ENCODE measurements around the gene ATXN2. TPM values are rescaled to one million over a fixed set of nuclear protein-coding genes. Genes with fewer than 3 reads are reported as not detected.

ATXN2 gene
- total and polyA plus RNA-seq, 9 of the 15 experiments (the other 6 are each of a cell fraction or from before 2014, with no cell fraction given), result 16.8 to 67.8 (median 29.3) TPM

- TF ChIP-seq ZZZ3 (IDR thresholded peaks at IDR 0.05) (no peak), CREB3 (tag; conservative IDR thresholded peaks at IDR 0.05; ENCODE audit: low read depth) (no peak), CBX8 (IDR thresholded peaks at IDR 0.05; ENCODE audit: borderline replicate concordance, extremely low read depth, low read depth, low read length, poor library complexity, severe bottlenecking) (no peak), HDAC2 (IDR thresholded peaks at IDR 0.05) (peak; percentile 54; the same call in 1 of the 2 replicates), LARP7 (IDR thresholded peaks at IDR 0.05) (no peak), NR3C1 (CRISPR knock-in tag; IDR thresholded peaks at IDR 0.05) (no peak), POU5F1 (IDR thresholded peaks at IDR 0.05; ENCODE audit: borderline replicate concordance, low read depth, low read length, partially characterized antibody) (no peak), ZNF589 (CRISPR knock-in tag; IDR thresholded peaks at IDR 0.05; ENCODE audit: low read depth) (no peak), TCF7L2 (IDR thresholded peaks at IDR 0.05; ENCODE audit: low read depth, low read length) (no peak), HNRNPH1 (optimal IDR thresholded peaks at IDR 0.05; ENCODE audit: low read depth, low read length) (no peak), ZNF511 (CRISPR knock-in tag; IDR thresholded peaks at IDR 0.05) (no peak), CHD2 (IDR thresholded peaks at IDR 0.05; ENCODE audit: low read depth, low read length) (0 out of 2 replicates have a peak, but pooled peaks have one; percentile 1), KAT8 (IDR thresholded peaks at IDR 0.05; ENCODE audit: low read depth) (no peak), NKRF (IDR thresholded peaks at IDR 0.05; ENCODE audit: borderline replicate concordance) (no peak; the same call in 1 of the 2 replicates), ZNF239 (CRISPR knock-in tag; IDR thresholded peaks at IDR 0.05) (peak; percentile 90), CTCFL (IDR thresholded peaks at IDR 0.05; ENCODE audit: borderline replicate concordance, insufficient read depth, low read depth, low read length, poor library complexity, severe bottlenecking) (peak; percentile 80), SMARCC2 (IDR thresholded peaks at IDR 0.05; ENCODE audit: low read depth) (0 out of 2 replicates have a peak, but pooled peaks have one; percentile 50), POLR3A (IDR thresholded peaks at IDR 0.05; ENCODE audit: borderline replicate concordance, extremely low read depth, insufficient read depth, insufficient read length) (no peak)
- TF ChIP-seq, protein P1, sequence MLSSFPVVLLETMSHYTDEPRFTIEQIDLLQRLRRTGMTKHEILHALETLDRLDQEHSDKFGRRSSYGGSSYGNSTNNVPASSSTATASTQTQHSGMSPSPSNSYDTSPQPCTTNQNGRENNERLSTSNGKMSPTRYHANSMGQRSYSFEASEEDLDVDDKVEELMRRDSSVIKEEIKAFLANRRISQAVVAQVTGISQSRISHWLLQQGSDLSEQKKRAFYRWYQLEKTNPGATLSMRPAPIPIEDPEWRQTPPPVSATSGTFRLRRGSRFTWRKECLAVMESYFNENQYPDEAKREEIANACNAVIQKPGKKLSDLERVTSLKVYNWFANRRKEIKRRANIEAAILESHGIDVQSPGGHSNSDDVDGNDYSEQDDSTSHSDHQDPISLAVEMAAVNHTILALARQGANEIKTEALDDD (IDR thresholded peaks at IDR 0.05), result no peak
These were observed 193.8 kb downstream of the ATXN2 start (continued) for GRCh38 chr12:111405149-111405858.

Measured in K562 (cell line).